Loucy (cell line): ENCODE results near the gene GLYR1.

Experiments used
- EZH2phosphoT487 ChIP-seq: fragments of 200-600 bp; IDR thresholded peaks from 2 replicates; pipeline ENCODE4 v1.6.1; 2018; ENCODE audit warnings: antibody characterized with exemption, mild to moderate bottlenecking, moderate library complexity, borderline replicate concordance
- TF ChIP-seq, protein P1 (sequence below): fragments of 200-600 bp; sonication (generic); conservative IDR thresholded peaks from 2 replicates; pipeline ENCODE4 v1.5.1; 2014; ENCODE audit warnings: mild to moderate bottlenecking, antibody characterized with exemption, low read length

DNA sequence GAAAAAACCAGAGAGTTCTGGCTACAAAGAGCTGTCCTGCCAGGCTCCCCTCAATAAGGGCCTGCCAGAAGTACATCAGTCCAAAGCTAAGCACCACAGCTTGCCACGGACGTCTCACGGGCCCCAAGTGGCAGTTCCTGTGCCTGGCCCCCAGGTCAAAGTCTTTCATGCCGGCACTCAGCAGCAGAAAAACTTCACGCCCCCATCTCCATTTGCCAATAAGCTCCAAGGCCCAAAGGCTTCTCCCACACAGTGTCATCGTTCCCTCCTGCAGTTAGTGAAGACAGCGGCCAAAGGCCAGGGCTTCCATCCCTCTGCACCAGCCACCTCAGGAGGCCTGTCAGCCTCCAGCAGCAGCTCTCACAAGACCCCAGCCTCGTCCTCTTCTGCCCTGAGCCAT lies 27.6 kb upstream of the GLYR1 start:
- TF ChIP-seq, protein P1, sequence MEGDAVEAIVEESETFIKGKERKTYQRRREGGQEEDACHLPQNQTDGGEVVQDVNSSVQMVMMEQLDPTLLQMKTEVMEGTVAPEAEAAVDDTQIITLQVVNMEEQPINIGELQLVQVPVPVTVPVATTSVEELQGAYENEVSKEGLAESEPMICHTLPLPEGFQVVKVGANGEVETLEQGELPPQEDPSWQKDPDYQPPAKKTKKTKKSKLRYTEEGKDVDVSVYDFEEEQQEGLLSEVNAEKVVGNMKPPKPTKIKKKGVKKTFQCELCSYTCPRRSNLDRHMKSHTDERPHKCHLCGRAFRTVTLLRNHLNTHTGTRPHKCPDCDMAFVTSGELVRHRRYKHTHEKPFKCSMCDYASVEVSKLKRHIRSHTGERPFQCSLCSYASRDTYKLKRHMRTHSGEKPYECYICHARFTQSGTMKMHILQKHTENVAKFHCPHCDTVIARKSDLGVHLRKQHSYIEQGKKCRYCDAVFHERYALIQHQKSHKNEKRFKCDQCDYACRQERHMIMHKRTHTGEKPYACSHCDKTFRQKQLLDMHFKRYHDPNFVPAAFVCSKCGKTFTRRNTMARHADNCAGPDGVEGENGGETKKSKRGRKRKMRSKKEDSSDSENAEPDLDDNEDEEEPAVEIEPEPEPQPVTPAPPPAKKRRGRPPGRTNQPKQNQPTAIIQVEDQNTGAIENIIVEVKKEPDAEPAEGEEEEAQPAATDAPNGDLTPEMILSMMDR, result no peak
- no peak for TF ChIP-seq EZH2phosphoT487
